HL-60/S4 (cell line): ENCODE results near the gene MPPED1.

Experiments
- in situ Hi-C: fragments of 300-500 bp; cut with MboI; formaldehyde crosslinking; loops from 2 replicates; pipeline ENCODE4 v1.14.3; 2022; ENCODE audit warnings: low sequenced_read_pairs

MPPED1 gene, protein sequence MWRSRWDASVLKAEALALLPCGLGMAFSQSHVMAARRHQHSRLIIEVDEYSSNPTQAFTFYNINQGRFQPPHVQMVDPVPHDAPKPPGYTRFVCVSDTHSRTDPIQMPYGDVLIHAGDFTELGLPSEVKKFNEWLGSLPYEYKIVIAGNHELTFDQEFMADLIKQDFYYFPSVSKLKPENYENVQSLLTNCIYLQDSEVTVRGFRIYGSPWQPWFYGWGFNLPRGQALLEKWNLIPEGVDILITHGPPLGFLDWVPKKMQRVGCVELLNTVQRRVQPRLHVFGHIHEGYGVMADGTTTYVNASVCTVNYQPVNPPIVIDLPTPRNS

GRCh38 chr22:43411869-43412807 lies at the start of gene MPPED1:
Gene MPPED1 (plus strand): TSS chr22:43412014. CDS start chr22:43424986, 12,972 bp downstream.
- in situ Hi-C loops, result no loop called here

DNA sequence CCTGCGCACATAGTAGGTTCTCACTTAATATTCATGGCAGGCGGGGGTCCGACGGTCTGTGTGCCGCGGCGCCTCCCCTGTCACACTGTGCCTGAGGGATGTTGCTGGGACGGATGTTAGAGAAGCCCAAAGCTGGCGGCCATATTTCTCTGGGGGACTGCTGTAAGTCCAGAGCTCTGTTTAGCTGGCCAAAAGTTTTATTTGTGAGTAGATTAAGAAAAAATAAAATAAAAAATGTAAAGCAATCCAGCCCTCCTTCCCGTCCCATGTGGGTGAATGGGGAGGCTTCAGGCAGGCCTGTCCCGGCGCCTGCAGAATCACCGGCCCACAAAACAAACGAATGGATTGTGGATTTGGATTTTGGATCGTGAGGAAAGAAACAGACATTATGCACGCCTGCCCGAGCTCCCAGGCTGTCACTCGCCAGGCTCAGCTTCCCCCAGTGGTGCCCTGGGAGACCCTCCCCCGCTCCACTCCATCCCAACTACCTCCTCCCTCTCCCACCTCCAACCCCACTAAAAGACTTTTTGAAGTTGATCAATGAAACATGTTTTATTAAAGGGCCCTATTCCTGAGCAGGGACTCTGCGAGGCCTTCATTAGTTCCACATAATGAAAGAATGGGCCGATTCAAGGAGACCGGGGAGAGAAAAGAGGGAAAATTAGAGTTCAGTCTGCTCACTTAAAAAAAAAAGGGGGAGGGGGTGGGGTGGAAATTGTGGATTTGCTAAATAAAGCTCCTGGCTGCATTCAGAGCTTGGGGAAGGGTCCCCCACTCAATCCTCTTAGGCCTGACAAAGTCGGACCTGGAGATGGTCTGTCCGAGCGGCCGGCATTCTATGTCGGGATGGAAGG lies 48.3 kb upstream of the MPPED1 start:
- in situ Hi-C loops, result no loop called here

DNA sequence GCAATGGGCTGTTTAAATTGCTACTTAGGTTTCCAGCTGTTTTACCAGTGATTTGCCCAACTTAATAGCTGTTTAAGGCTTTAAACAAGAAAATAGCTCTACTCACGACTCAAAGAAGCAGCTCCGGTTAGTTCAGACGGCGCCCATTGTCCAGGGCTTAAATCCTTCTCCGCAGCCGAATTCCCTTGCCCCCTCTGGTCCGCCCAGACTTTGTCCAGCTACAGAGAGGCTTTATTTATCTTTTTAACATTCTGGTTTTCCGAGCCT lies 47.7 kb upstream of the MPPED1 start:
- in situ Hi-C loops, result no loop called here

- in situ Hi-C loops, result no loop called here
Observed at GRCh38 chr22:43365715-43366440, 45.9 kb upstream of the MPPED1 start.

GRCh38 chr22:43370036-43370435 lies 41.8 kb upstream of the MPPED1 start:
- in situ Hi-C loops, result no loop called here

- in situ Hi-C loops, result no loop called here
Observed at GRCh38 chr22:43375951-43376455, 35.8 kb upstream of the MPPED1 start.

DNA sequence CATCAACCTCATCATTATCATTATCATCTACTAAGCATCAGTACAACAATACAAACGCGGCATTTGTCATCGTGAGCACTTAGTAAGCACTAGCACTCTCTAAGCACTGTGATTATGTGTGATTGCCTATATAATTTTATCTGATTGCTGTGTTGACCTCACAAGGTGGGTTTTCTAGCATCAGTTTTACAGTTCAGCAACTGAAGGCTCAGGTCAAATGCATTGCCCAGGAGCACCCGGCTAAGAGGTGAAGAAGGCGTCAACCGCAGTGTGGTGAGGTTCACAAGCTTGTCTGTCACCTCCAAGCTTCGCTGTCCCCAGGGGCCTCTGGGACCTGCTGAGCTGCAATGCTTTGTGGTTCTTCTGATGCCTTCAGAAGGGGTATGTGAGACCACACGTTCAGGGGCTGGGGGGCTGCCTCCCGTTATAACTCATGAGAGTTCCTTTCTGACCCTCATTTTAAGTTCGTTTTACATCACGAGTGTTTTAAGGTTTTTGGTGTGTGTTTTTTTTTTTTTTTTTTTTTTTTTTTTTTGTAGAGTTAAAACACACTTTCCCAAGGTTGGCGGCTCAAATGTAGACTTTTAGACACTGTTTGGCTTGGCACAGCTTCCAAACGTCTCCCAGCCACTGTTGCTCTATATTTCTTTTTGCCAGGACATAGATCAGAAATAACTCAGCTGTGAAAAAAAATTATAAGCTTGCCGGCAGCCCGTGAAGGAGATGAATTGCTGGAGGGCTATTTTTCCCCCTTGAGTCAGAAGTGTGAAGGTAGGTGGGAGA lies 34.9 kb upstream of the MPPED1 start:
- in situ Hi-C loops, result no loop called here

- in situ Hi-C loops, result no loop called here
Observed at GRCh38 chr22:43377548-43377895, 34.3 kb upstream of the MPPED1 start.

- in situ Hi-C loops, result no loop called here
Observed at GRCh38 chr22:43377896-43378704, 33.7 kb upstream of the MPPED1 start.

GRCh38 chr22:43381693-43382092 lies 30.1 kb upstream of the MPPED1 start:
- in situ Hi-C loops, result loop anchor here (5.0 kb wide), 1 partner anchor 109 kb away; no protein-coding TSS in a partner anchor

DNA sequence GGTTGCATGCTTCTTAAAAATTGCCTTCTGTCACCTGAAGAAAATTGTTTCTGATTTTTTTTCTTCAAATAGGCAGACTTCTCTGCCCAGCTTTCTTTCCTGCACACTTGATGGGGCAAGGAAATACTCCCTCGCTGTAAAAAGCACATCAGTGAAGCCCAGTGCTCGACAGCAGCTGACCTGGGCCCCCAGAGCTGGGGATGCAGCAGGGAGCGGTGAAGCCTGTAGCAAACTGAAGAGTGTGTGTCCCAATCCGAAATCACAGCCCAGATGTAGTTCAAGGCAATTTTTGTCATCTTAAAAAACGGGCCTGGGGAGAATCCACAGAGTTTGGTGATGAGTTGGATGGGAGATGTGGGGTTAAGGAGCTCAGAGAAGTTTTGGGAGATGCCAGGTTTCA lies 27.0 kb upstream of the MPPED1 start:
- in situ Hi-C loops, result loop anchor here (5.0 kb wide), 1 partner anchor 113 kb away; no protein-coding TSS in a partner anchor

GRCh38 chr22:43385770-43386641 lies 25.8 kb upstream of the MPPED1 start:
- in situ Hi-C loops, result no loop called here

DNA sequence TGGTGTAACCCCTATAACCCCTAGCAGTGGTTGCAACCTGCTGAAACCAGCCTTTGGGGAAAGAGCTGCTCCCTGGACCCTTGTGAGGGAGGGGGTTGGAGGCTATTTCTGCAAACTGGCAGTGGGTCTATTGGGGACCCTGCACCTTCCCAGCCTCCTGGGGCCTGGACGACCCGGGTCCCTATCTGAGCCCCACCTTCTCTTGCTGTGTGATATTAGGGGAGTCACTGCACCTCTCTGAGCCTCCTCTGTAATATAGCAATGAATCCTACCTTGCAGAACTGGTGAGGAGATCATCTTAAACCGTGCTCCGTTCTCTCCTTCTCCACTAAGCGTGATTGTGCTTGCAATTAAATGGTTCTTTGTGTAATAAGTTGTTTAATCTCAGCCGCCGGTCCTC lies 24.0 kb upstream of the MPPED1 start:
- in situ Hi-C loops, result no loop called here

DNA sequence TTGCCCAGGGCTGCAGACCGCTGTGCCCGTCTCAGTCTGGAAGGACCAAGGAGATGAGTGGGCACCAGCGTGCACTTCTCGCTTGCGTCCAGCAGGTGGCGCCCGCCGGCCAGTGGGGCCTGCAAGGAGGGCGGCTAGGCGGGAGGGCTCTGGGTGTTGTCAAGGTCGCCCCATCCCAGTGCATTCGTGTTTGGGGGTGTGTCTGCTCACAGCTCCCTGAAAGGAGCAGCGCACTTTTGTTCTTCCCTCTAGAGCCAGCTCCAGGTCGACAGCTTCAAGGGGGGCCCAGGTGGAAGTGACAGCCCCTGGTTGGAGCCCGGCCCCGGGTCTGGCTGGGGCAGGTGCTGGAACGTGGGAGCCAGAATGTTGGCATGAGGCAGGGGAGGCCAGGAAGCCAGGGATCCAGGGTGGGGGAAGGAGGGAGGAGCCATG lies 23.4 kb upstream of the MPPED1 start:
- in situ Hi-C loops, result no loop called here

- in situ Hi-C loops, result no loop called here
Observed at GRCh38 chr22:43389227-43389836, 22.5 kb upstream of the MPPED1 start.

GRCh38 chr22:43390166-43390565 lies 21.6 kb upstream of the MPPED1 start:
- in situ Hi-C loops, result no loop called here

- in situ Hi-C loops, result no loop called here
Observed at GRCh38 chr22:43390872-43391271, 20.9 kb upstream of the MPPED1 start.
